Measurements from ENCODE around the gene SLC25A17. TPM values are rescaled to one million over a fixed set of nuclear protein-coding genes. Genes with fewer than 3 reads are reported as not detected.

SLC25A17 gene
- total and polyA plus RNA-seq, 11 donors: 2.3 to 9.6 (median 4.0) TPM

GRCh38 chr22:40844951-40845350 is 25.8 kb upstream of the SLC25A17 start:
- Histone ChIP-seq H3K4me1 (no peaks in the 10 kb centered on the region), H3K9me3 (no peaks in the 10 kb centered on the region), H3K27ac (no peak overlapping the region), H3K4me3 (no peak overlapping the region), H3K27me3 (no peaks in the 10 kb centered on the region), H3K36me3 (peaks cover 0 to 100% (median 100%) of the 10 kb centered on the region in 9 donors)
- 89 to 96% (median 92%) methylated on average over 3 of the region's 3 CpGs for WGBS, 4 donors
- DNase-seq: no peak
- no peak for ATAC-seq
- TF ChIP-seq CTCF (IDR thresholded peaks at IDR 0.05) (no peak), POLR2A (IDR thresholded peaks at IDR 0.05) (no peak)
- intact Hi-C loops (cut with DNase I): no loop called here

GRCh38 chr22:40838486-40838885 is 19.3 kb upstream of the SLC25A17 start:
- 73 to 85% (median 83%) methylated on average over 3 of the region's 3 CpGs for WGBS, 4 donors
- Histone ChIP-seq H3K9me3 (no peaks in the 10 kb centered on the region), H3K4me1 (no peaks in the 10 kb centered on the region), H3K27me3 (no peaks in the 10 kb centered on the region), H3K36me3 (peaks cover 0 to 100% (median 98%) of the 10 kb centered on the region in 9 donors), H3K4me3 (no peak overlapping the region), H3K27ac (no peak overlapping the region)
- TF ChIP-seq POLR2A (IDR thresholded peaks at IDR 0.05) (no peak), CTCF (IDR thresholded peaks at IDR 0.05) (no peak)
- ATAC-seq (no peak), DNase-seq (no peak)
- intact Hi-C loops (cut with DNase I): loop anchor here in 1 of 10 donors (10.0 kb wide), 1 partner anchor 326 kb away; no protein-coding TSS in a partner anchor

GRCh38 chr22:40834619-40835018 is 15.5 kb upstream of the SLC25A17 start:
- TF ChIP-seq POLR2A (IDR thresholded peaks at IDR 0.05): no peak
- TF ChIP-seq CTCF (IDR thresholded peaks at IDR 0.05): no peak
- H3K27me3 ChIP-seq: no peaks in the 10 kb centered on the region
- H3K9me3 ChIP-seq: no peaks in the 10 kb centered on the region
- no peak for ATAC-seq
- intact Hi-C loops (cut with DNase I): loop anchor here in 1 of 10 donors (10.0 kb wide), 1 partner anchor 330 kb away; no protein-coding TSS in a partner anchor
- no peak for DNase-seq
- no peak overlapping the region for H3K4me3 ChIP-seq
- H3K4me1 ChIP-seq: no peaks in the 10 kb centered on the region
- 93 to 96% (median 96%) methylated on average over 3 of the region's 3 CpGs for WGBS, 4 donors
- H3K36me3 ChIP-seq: peaks cover 0 to 100% (median 98%) of the 10 kb centered on the region in 9 donors
- H3K27ac ChIP-seq: no peak overlapping the region

- Histone ChIP-seq H3K4me1 (peaks cover 0 to 3% (median 0%) of the 10 kb centered on the region in 12 donors), H3K9me3 (no peaks in the 10 kb centered on the region), H3K27me3 (no peaks in the 10 kb centered on the region), H3K36me3 (peaks cover 0 to 100% (median 98%) of the 10 kb centered on the region in 9 donors), H3K27ac (no peak overlapping the region), H3K4me3 (no peak overlapping the region)
- DNase-seq (no peak), ATAC-seq (no peak)
- TF ChIP-seq CTCF (IDR thresholded peaks at IDR 0.05) (no peak), POLR2A (IDR thresholded peaks at IDR 0.05) (no peak)
- intact Hi-C loops (cut with DNase I): no loop called here
- WGBS, 4 donors: 92 to 95% (median 94%) methylated on average over 6 of the region's 6 CpGs
These were observed 10.0 kb upstream of the SLC25A17 start for GRCh38 chr22:40829131-40829530.
